NCI-H345 treated with DMSO at 0.1 percent for 48 hours (cell line): ENCODE data around the gene ZNF778.
"Not testable (repeated sequence)": the region's sequence is repeated elsewhere in the genome, so short reads cannot be mapped to it uniquely, and the experiment has no call there.

Source experiments
- DNase-seq: peaks from one replicate; lab custom pipeline; 2025; ENCODE audit not compliant: unreplicated experiment; lab: John Stamatoyannopoulos, UW

The ZNF778 gene

GRCh38 chr16:89179656-89180315 lies 37.7 kb upstream of the ZNF778 start:
- no peak for DNase-seq

DNA sequence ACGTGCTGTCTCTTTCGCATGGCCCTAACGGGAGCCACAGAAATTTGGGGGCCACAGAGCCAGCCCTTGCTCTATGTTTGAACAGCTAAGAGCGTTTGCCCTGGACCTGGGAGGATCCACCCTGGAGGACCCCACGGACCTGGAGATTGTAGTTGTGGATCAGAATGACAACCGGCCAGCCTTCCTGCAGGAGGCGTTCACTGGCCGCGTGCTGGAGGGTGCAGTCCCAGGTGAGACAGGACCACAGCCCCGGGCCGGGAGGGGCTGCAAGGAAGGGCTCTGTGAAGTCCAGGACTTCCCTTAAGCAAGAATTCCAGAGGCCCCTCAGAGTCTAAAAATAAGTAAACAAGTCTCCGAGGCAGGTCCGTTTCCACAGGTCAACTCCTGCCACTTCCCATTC lies 34.0 kb upstream of the ZNF778 start:
- no peak for DNase-seq

GRCh38 chr16:89183975-89184676 lies 33.4 kb upstream of the ZNF778 start:
- DNase-seq: no peak

- DNase-seq: no peak
Measured at GRCh38 chr16:89184677-89184932, 32.9 kb upstream of the ZNF778 start.

- DNase-seq: no peak
Measured at GRCh38 chr16:89184933-89185794, 32.3 kb upstream of the ZNF778 start.

- not testable (repeated sequence) for DNase-seq
Measured at GRCh38 chr16:89185887-89186592, 31.5 kb upstream of the ZNF778 start.

GRCh38 chr16:89186593-89187031 lies 30.9 kb upstream of the ZNF778 start:
- not testable (repeated sequence) for DNase-seq

DNA sequence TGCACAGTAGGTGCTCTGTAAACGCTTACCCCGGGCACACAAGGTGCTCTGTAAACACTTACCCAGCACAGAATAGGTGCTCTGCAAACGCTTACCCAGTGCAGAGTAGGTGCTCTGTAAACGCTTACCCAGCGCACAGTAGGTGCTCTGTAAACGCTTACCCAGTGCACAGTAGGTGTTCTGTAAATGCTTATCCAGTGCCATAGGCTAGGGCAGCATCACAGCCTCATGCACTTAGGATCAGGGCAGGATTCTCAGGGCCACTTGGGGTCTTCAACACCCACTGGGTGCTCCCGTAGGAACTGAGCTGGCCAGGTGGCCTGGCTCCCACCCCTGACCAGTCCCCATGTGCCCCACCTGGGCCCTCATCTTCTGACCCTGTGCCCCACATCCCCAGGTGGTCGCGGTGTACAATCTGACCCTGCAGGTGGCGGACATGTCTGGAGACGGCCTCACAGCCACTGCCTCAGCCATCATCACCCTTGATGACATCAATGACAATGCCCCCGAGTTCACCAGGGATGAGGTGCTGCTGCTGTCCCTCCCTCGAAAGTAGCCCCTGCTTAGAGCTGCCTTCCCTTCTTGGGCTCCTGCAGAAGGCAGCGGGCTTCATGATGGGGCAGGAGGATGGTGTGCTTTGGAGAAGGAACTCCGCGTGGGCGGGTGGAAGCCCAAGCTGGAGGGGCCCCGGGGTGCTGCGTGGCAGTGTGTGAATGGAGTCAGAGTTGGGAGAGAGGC lies 30.3 kb upstream of the ZNF778 start:
- no peak for DNase-seq

- DNase-seq: no peak
Measured at GRCh38 chr16:89187770-89188392, 29.6 kb upstream of the ZNF778 start.

- DNase-seq: not testable (repeated sequence)
Measured at GRCh38 chr16:89188471-89189357, 28.8 kb upstream of the ZNF778 start.

DNA sequence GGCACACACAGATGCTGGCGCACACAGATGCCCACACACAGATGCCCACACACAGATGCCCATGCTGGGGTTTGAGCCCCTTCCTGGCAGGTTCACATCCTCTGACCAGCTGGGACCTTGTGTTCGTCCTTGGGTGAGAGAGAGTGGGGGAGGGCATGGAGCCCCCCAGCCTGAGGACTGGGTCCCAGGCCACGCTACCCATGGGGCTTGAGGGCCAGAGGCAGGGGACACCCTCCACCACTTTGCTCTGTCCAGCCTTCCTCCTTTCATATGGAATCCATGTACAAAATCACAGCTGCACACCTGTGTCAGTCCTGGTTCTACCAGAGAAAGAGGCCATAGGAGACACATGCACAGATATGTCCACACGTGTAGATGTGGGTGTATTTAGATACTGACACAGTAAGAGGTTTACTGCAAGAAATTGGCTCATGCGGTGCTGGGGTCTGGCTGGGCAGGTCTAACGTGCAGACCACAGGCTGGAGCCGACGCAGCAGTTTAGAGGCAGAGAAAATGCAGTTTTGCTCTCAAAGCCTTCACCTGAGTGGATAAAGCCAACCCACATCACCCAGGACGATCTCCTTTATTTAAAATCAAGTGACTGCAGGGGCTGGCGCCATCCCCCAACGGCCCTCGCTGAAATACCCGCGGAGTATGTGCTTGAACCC lies 28.0 kb upstream of the ZNF778 start:
- no peak for DNase-seq

- DNase-seq: no peak
Measured at GRCh38 chr16:89190150-89190958, 27.1 kb upstream of the ZNF778 start.

DNA sequence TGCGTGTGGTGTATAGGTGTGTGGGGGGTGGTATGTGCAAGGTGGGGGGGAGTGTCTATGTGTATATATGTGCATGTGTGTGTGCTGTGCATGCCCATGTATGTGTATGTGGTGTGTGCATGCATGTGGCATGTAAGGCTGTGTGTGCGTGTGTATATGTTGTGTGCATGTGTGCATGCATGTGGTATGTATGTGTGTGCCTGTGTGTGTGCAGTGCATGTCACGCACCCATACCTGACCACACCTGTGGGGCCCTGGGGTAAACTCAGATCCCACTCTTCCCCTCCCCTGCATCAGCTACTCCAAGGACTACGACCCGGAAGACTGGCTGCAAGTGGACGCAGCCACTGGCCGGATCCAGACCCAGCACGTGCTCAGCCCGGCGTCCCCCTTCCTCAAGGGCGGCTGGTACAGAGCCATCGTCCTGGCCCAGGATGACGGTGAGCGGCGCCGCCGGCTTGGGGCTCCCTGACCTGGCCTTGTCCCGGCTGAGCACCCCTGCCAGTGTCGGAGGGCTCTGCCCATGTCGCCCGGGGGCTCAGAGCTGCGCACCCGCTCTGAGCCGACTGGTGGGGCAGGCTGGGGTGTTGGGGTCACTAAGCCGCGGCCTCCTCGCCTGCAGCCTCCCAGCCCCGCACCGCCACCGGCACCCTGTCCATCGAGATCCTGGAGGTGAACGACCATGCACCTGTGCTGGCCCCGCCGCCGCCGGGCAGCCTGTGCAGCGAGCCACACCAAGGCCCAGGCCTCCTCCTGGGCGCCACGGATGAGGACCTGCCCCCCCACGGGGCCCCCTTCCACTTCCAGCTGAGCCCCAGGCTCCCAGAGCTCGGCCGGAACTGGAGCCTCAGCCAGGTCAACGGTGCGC lies 26.2 kb upstream of the ZNF778 start:
- no peak for DNase-seq

- DNase-seq: no peak
Measured at GRCh38 chr16:89191901-89192185, 25.7 kb upstream of the ZNF778 start.

DNA sequence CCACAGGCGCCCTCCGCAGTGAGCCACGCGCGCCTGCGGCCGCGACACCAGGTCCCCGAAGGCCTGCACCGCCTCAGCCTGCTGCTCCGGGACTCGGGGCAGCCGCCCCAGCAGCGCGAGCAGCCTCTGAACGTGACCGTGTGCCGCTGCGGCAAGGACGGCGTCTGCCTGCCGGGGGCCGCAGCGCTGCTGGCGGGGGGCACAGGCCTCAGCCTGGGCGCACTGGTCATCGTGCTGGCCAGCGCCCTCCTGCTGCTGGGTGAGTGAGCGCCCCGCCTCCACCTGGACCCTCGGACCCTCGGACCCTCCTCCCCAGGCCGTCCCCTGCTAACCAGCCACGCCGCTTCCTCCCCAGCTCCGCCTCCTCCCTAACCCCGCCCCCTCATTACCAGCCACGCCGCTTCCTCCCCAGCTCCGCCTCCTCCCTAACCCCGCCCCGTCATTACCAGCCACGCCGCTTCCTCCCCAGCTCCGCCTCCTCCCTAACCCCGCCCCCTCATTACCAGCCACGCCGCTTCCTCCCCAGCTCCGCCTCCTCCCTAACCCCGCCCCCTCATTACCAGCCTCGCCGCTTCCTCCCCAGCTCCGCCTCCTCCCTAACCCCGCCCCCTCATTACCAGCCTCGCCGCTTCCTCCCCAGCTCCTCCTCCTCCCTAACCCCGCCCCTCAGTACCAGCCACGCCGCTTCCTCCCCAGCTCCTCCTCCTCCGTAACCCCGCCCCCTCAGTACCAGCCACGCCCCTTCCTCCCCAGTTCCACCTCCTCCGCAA lies 25.1 kb upstream of the ZNF778 start:
- DNase-seq: not testable (repeated sequence)

GRCh38 chr16:89192956-89193575 lies 24.4 kb upstream of the ZNF778 start:
- no peak for DNase-seq
